HG03520 (cell line): ENCODE data around the gene CPLX3.

Experiments used
- ATAC-seq: cut with Tn5 transposase; IDR thresholded peaks from one replicate; pipeline ENCODE4 v1.9.1; 2021; ENCODE audit warnings: mild to moderate bottlenecking, moderate library complexity; ENCODE audit not compliant: unreplicated experiment

Gene CPLX3

GRCh38 chr15:74825866-74826265 lies 561 bp upstream of the CPLX3 start:
- ATAC-seq = no peak

GRCh38 chr15:74826921-74827320 lies 494 bp downstream of the CPLX3 start:
- no peak for ATAC-seq

- ATAC-seq = no peak
These were observed 1.2 kb downstream of the CPLX3 start for GRCh38 chr15:74827614-74828013.

- no peak for ATAC-seq
These were observed 2.4 kb downstream of the CPLX3 start for GRCh38 chr15:74828835-74829234.

GRCh38 chr15:74829486-74829885 lies 3.1 kb downstream of the CPLX3 start:
- ATAC-seq = no peak

- no peak for ATAC-seq
These were observed 3.6 kb downstream of the CPLX3 start for GRCh38 chr15:74829991-74830390.

- ATAC-seq = no peak
These were observed 4.4 kb downstream of the CPLX3 start for GRCh38 chr15:74830868-74831267.

GRCh38 chr15:74831813-74832495 lies 5.5 kb downstream of the CPLX3 start:
- no peak for ATAC-seq

- ATAC-seq = no peak
These were observed 6.4 kb downstream of the CPLX3 start for GRCh38 chr15:74832826-74833225.

GRCh38 chr15:74833376-74834107 lies 7.1 kb downstream of the CPLX3 start:
- no peak for ATAC-seq

- no peak for ATAC-seq
These were observed 8.9 kb downstream of the CPLX3 start for GRCh38 chr15:74835312-74835823.

- no peak for ATAC-seq
These were observed 10.4 kb downstream of the CPLX3 start for GRCh38 chr15:74836846-74837245.

- no peak for ATAC-seq
These were observed 11.2 kb downstream of the CPLX3 start for GRCh38 chr15:74837482-74838136.

GRCh38 chr15:74838137-74838516 lies 11.7 kb downstream of the CPLX3 start:
- ATAC-seq = no peak

GRCh38 chr15:74838746-74839525 lies 12.5 kb downstream of the CPLX3 start:
- ATAC-seq = no peak

- ATAC-seq = no peak
These were observed 13.3 kb downstream of the CPLX3 start for GRCh38 chr15:74839526-74840395.

- ATAC-seq = no peak
These were observed 14.7 kb downstream of the CPLX3 start for GRCh38 chr15:74840851-74841775.

GRCh38 chr15:74841891-74842373 lies 15.5 kb downstream of the CPLX3 start:
- ATAC-seq = no peak
